Kasumi-1 (cell line): ENCODE data around the gene ZCRB1.

ENCODE experiments used
- DNase-seq, 2 experiments: peaks; one replicate each; lab custom pipeline; 2025; lab: John Stamatoyannopoulos, UW

Gene ZCRB1

GRCh38 chr12:42327227-42327590, 1.3 kb upstream of the ZCRB1 start:
- DNase-seq: no peak

GRCh38 chr12:42326541-42327226, 790 bp upstream of the ZCRB1 start:
- DNase-seq: peak; percentile 23 to 47

- no peak for DNase-seq
Observed at GRCh38 chr12:42325326-42325652, 605 bp downstream of the ZCRB1 start.

- DNase-seq: no peak
Observed at GRCh38 chr12:42323856-42324255, 2.0 kb downstream of the ZCRB1 start.

- no peak for DNase-seq
Observed at GRCh38 chr12:42322567-42322966, 3.3 kb downstream of the ZCRB1 start.

- DNase-seq: no peak
Observed at GRCh38 chr12:42320796-42321195, 5.1 kb downstream of the ZCRB1 start.

GRCh38 chr12:42315108-42315507, 10.8 kb downstream of the ZCRB1 start:
- no peak for DNase-seq

- DNase-seq: no peak
Observed at GRCh38 chr12:42309996-42310395, 15.9 kb downstream of the ZCRB1 start.

- DNase-seq: no peak
Observed at GRCh38 chr12:42308390-42308789, 17.5 kb downstream of the ZCRB1 start.

- DNase-seq: no peak
Observed at GRCh38 chr12:42306297-42306696, 19.6 kb downstream of the ZCRB1 start.

- DNase-seq: peak; percentile 35 to 51
Observed at GRCh38 chr12:42299392-42300308, 26.2 kb downstream of the ZCRB1 start.

GRCh38 chr12:42298887-42299286, 27.0 kb downstream of the ZCRB1 start:
- no peak for DNase-seq

GRCh38 chr12:42296503-42297109, 29.3 kb downstream of the ZCRB1 start:
- peak; percentile 66 to 73 for DNase-seq

GRCh38 chr12:42291680-42292079, 34.2 kb downstream of the ZCRB1 start:
- no peak for DNase-seq

GRCh38 chr12:42288544-42288943, 37.4 kb downstream of the ZCRB1 start:
- DNase-seq: no peak

GRCh38 chr12:42286741-42287140, 39.2 kb downstream of the ZCRB1 start:
- DNase-seq: no peak

GRCh38 chr12:42285431-42285830, 40.5 kb downstream of the ZCRB1 start:
- DNase-seq: no peak

- no peak for DNase-seq
Observed at GRCh38 chr12:42284876-42285275, 41.0 kb downstream of the ZCRB1 start.

- DNase-seq: peak; percentile 61 to 72
Observed at GRCh38 chr12:42284157-42284556, 41.7 kb downstream of the ZCRB1 start.

GRCh38 chr12:42283739-42284138, 42.2 kb downstream of the ZCRB1 start:
- DNase-seq: peak; percentile 37 to 45

GRCh38 chr12:42282294-42282693, 43.6 kb downstream of the ZCRB1 start:
- no peak for DNase-seq

GRCh38 chr12:42281844-42282243, 44.0 kb downstream of the ZCRB1 start:
- no peak for DNase-seq

- DNase-seq: no peak
Observed at GRCh38 chr12:42281278-42281677, 44.6 kb downstream of the ZCRB1 start.
